K562 (cell line): ENCODE results near the gene THAP8. TPM values are rescaled to one million over a fixed set of nuclear protein-coding genes. Genes with fewer than 3 reads are reported as not detected.

Experiments used
- ATAC-seq: fragments of 200-7000 bp; cut with Tn5 transposase; 3 replicates; pipeline ENCODE4 v1.9.1; 2020; ENCODE audit warnings: moderate library complexity
- BruUV-seq: library from RNA; stranded (reverse); fragments of 400-500 nt; replicated peaks from 2 replicates; lab custom pipeline; 2021; lab: Mats Ljungman, UMichigan
- CTCF ChIA-PET: fragments of 300-600 bp; formaldehyde crosslinking; extraction: SDS; loops from one replicate; lab custom pipeline; 2021; ENCODE audit warnings: low intra/inter-chr PET ratio; lab: Yijun Ruan, JAX
- POLR2A ChIA-PET: fragments of 300-600, 350-650 bp; sonication (Branson Sonifier 250); formaldehyde crosslinking; extraction: SDS; loops from one replicate; lab custom pipeline; 2021; ENCODE audit warnings: antibody characterized with exemption, inconsistent platforms; lab: Yijun Ruan, JAX
- DNase-seq, 4 experiments: peaks; one replicate each; pipeline versions ENCODE4 v3.0.0 to v3.0.0-alpha.2; 2011 to 2018; ENCODE audit warnings: low spot score in 3 of 4, mixed read lengths in 3 of 4; ENCODE audit errors: extremely low read depth in 1 of 4
- FAIRE-seq: peaks from 2 replicates; lab custom pipeline; 2011; peaks lifted over from hg19 to GRCh38; lab: Jason Lieb, UNC
- H2AFZ ChIP-seq: 2 replicates; pipeline ENCODE4 v1.6.0; 2011; ENCODE audit warnings: low read depth, low read length, control low read depth, inconsistent platforms
- H3K27ac ChIP-seq: fragments of 200-600 bp; 3 replicates; pipeline ENCODE4 v1.8.0; 2011; ENCODE audit warnings: low read depth, mild to moderate bottlenecking, control low read depth, inconsistent platforms, low read length, moderate library complexity, mixed read lengths; ENCODE audit errors: extremely low read depth
- H3K27me3 ChIP-seq, 2 experiments: fragments of 300-600 bp in 1 of 2; 2 replicates in 1 of 2; 3 replicates in 1 of 2; pipeline versions ENCODE4 v1.6.0 to v1.8.0; 2011; ENCODE audit warnings: inconsistent platforms in 2 of 2, low read length in 2 of 2, mild to moderate bottlenecking in 1 of 2, mixed read lengths in 1 of 2, moderate library complexity in 1 of 2; ENCODE audit not compliant: control insufficient read depth in 2 of 2, insufficient read depth in 2 of 2
- H3K36me3 ChIP-seq: fragments of 300-600 bp; 3 replicates; pipeline ENCODE4 v1.8.0; 2011; ENCODE audit warnings: mild to moderate bottlenecking, low read length, inconsistent platforms; ENCODE audit not compliant: control insufficient read depth, insufficient read depth
- H3K4me1 ChIP-seq, 2 experiments: fragments of 200-600 bp in 1 of 2; replicated peaks in 1 of 2; 2 replicates in 1 of 2; 3 replicates in 1 of 2; pipeline versions ENCODE4 v1.5.1 to v1.8.0; 2011; ENCODE audit warnings: inconsistent platforms in 2 of 2, low read length in 2 of 2, mild to moderate bottlenecking in 1 of 2, mixed read lengths in 1 of 2, moderate library complexity in 1 of 2; ENCODE audit not compliant: control insufficient read depth in 2 of 2, insufficient read depth in 2 of 2
- H3K4me2 ChIP-seq: 2 replicates; pipeline ENCODE4 v1.6.1; 2011; ENCODE audit warnings: low read length, control low read depth, inconsistent platforms, mixed read lengths; ENCODE audit not compliant: insufficient read depth
- H3K4me3 ChIP-seq: fragments of 200-600 bp; sonication (generic), shearing (Covaris generic); 2 replicates; pipeline ENCODE4 v1.5.1; 2016; ENCODE audit warnings: control low read depth, inconsistent platforms
- H3K79me2 ChIP-seq: fragments of 200-600 bp; 3 replicates; pipeline ENCODE4 v1.8.0; 2011; ENCODE audit warnings: low read length, inconsistent platforms; ENCODE audit not compliant: control insufficient read depth, insufficient read depth
- H3K9ac ChIP-seq, 2 experiments: 2 replicates each; pipeline versions ENCODE4 v1.6.0 to v1.6.1; 2011; ENCODE audit warnings: low read depth in 2 of 2, low read length in 2 of 2, control low read depth in 1 of 2, inconsistent platforms in 1 of 2, mild to moderate bottlenecking in 1 of 2, mixed read lengths in 1 of 2; ENCODE audit not compliant: insufficient read depth in 1 of 2
- H3K9me1 ChIP-seq: one replicate; pipeline ENCODE4 v1.6.0; 2011; ENCODE audit warnings: inconsistent platforms, mild to moderate bottlenecking, low read length, moderate library complexity; ENCODE audit not compliant: control insufficient read depth, insufficient read depth
- H3K9me3 ChIP-seq: replicated peaks from 2 replicates; pipeline ENCODE4 v1.5.1; 2011; ENCODE audit warnings: low read depth, low read length, inconsistent platforms; ENCODE audit not compliant: control insufficient read depth, insufficient read depth
- H4K20me1 ChIP-seq: replicated peaks from 2 replicates; pipeline ENCODE4 v1.6.1; 2011; ENCODE audit warnings: low read length, inconsistent platforms, mixed read lengths; ENCODE audit not compliant: control insufficient read depth, insufficient read depth
- CBX8 ChIP-seq: fragments of 200-600 bp; sonication (generic); IDR thresholded peaks from 2 replicates; pipeline ENCODE4 v1.6.1; 2012; ENCODE audit warnings: borderline replicate concordance, mixed run types, low read depth, mild to moderate bottlenecking, moderate library complexity, mixed read lengths, low read length, control low read depth, inconsistent platforms; ENCODE audit not compliant: poor library complexity, severe bottlenecking; ENCODE audit errors: extremely low read depth
- CEBPB ChIP-seq: fragments of 450-650 bp; IDR thresholded peaks from 2 replicates; pipeline ENCODE4 v1.6.1; 2016; ENCODE audit warnings: missing genetic modification characterization, missing compliant biosample characterization
- CHD4 ChIP-seq: fragments of 200-600 bp; sonication (generic); IDR thresholded peaks from 3 replicates; pipeline ENCODE4 v1.6.1; 2012; ENCODE audit warnings: low read depth, mild to moderate bottlenecking, mixed read lengths, low read length, inconsistent platforms; ENCODE audit not compliant: insufficient read depth, insufficient replicate concordance, poor library complexity, severe bottlenecking
- DDX20 ChIP-seq: fragments of 450-650 bp; IDR thresholded peaks from 2 replicates; pipeline ENCODE4 v1.6.1; 2016; ENCODE audit warnings: missing genetic modification characterization, low read depth, mild to moderate bottlenecking, missing compliant biosample characterization, moderate library complexity
- DMBX1 ChIP-seq: fragments of 250-450 bp; sonication (Bioruptor Pico); IDR thresholded peaks from 2 replicates; pipeline ENCODE4 v1.8.0; 2022; ENCODE audit warnings: inconsistent platforms, mild to moderate bottlenecking, moderate library complexity, borderline replicate concordance
- DNMT1 ChIP-seq: fragments of 450-650 bp; IDR thresholded peaks from 2 replicates; pipeline ENCODE4 v1.6.1; 2016; ENCODE audit warnings: antibody characterized with exemption, mild to moderate bottlenecking
- HMG20B ChIP-seq: fragments of 250-450 bp; sonication (Bioruptor Pico); IDR thresholded peaks from 2 replicates; pipeline ENCODE4 v1.5.0; 2021; ENCODE audit warnings: mild to moderate bottlenecking
- MYBL2 ChIP-seq, 2 experiments: fragments of 450-650 bp in 1 of 2; sonication (generic) in 1 of 2; formaldehyde crosslinking in 1 of 2; IDR thresholded peaks; 2 replicates each; pipeline versions ENCODE4 v1.6.1 to v1.8.1; 2017 to 2022; ENCODE audit warnings: borderline replicate concordance in 1 of 2, inconsistent platforms in 1 of 2, low read depth in 1 of 2, mild to moderate bottlenecking in 1 of 2, missing genetic modification reagents in 1 of 2, moderate library complexity in 1 of 2
- NR4A1 ChIP-seq, 2 experiments: fragments of 250-450 bp in 1 of 2; fragments of 450-650 bp in 1 of 2; sonication (Bioruptor Pico) in 1 of 2; IDR thresholded peaks; 2 replicates each; pipeline versions ENCODE4 v1.4.0 to v1.6.1; 2016 to 2020; ENCODE audit warnings: mild to moderate bottlenecking in 2 of 2, missing compliant biosample characterization in 1 of 2, missing genetic modification characterization in 1 of 2, moderate library complexity in 1 of 2
- PTRF ChIP-seq: fragments of 450-650 bp; IDR thresholded peaks from 2 replicates; pipeline ENCODE4 v1.6.1; 2016; ENCODE audit warnings: mild to moderate bottlenecking, missing genetic modification characterization, missing compliant biosample characterization
- SMAD4 ChIP-seq: fragments of 250-450 bp; sonication (Bioruptor Pico); conservative IDR thresholded peaks from 2 replicates; pipeline ENCODE4 v1.8.0; 2021; ENCODE audit warnings: inconsistent platforms, mild to moderate bottlenecking, moderate library complexity
- SNIP1 ChIP-seq: fragments of 450-650 bp; IDR thresholded peaks from 2 replicates; pipeline ENCODE4 v1.7.1; 2017; ENCODE audit warnings: low read depth, mild to moderate bottlenecking
- ZNF311 ChIP-seq: fragments of 250-450 bp; sonication (Bioruptor Pico); IDR thresholded peaks from 2 replicates; pipeline ENCODE4 v1.4.0; 2020; ENCODE audit warnings: mild to moderate bottlenecking, moderate library complexity
- ZNF592 ChIP-seq: fragments of 450-650 bp; IDR thresholded peaks from 2 replicates; pipeline ENCODE4 v1.6.1; 2017; ENCODE audit warnings: antibody characterized with exemption, mild to moderate bottlenecking
- ZNF740 ChIP-seq, 3 experiments: fragments of 200-800 bp in 1 of 3; sonication (Bioruptor generic) in 1 of 3; sonication (generic) in 1 of 3; formaldehyde crosslinking in 1 of 3; IDR thresholded peaks; 2 replicates each; pipeline versions ENCODE4 v1.6.1 to v1.8.0; 2016 to 2022; ENCODE audit warnings: mild to moderate bottlenecking in 2 of 3, missing compliant biosample characterization in 2 of 3, missing genetic modification characterization in 2 of 3, missing genetic modification reagents in 1 of 3
- WGBS: fragments of 100-300 bp; shearing (Covaris generic); methylation state at CpG from one replicate; pipeline ENCODE4 v1.1.6; 2016; ENCODE audit warnings: low coverage, mixed read lengths; ENCODE audit not compliant: insufficient coverage; ENCODE audit errors: missing lambda C conversion rate; 5-methylcytosine and 5-hydroxymethylcytosine counted together
- in situ Hi-C: fragments of 300-500 bp; cut with MboI; formaldehyde crosslinking; loops from 4 replicates; pipeline ENCODE4 v1.15.0; 2018; ENCODE audit warnings: inconsistent platforms, mixed read lengths
- intact Hi-C: fragments of 100-400 bp; cut with micrococcal nuclease; formaldehyde crosslinking; loops from 2 replicates; pipeline ENCODE4 v1.14.2; 2022
- polyA plus RNA-seq, 8 experiments: library from polyadenylated mRNA; depleted of rRNA in 4 of 8; stranded (reverse) in 5 of 8; unstranded in 3 of 8; fragments of >200 nt; fragmentation: Nextera tagmentation in 2 of 8; fragmentation: Illumina TruSeq in 1 of 8; extraction: Ambion mirVana in 2 of 8; extraction: Trizol in 1 of 8; gene quantifications; 2 replicates each; pipeline versions ENCODE4 v1.2.1 to v1.2.3, GENCODE V29; 2011 to 2014; ENCODE audit warnings: inconsistent platforms in 1 of 8, missing spikeins in 1 of 8
- total RNA-seq, 7 experiments: library from RNA; depleted of rRNA in 6 of 7; stranded (reverse); fragments of >200 nt in 6 of 7; fragmentation: Illumina TruSeq in 2 of 7; extraction: Trizol in 2 of 7; gene quantifications; 2 replicates each; pipeline versions ENCODE4 v1.2.1 to v1.2.3, GENCODE V29; 2011 to 2021; ENCODE audit warnings: low replicate concordance in 1 of 7

The THAP8 gene
- total and polyA plus RNA-seq, 9 of the 15 experiments (the other 6 are each of a cell fraction or from before 2014, with no cell fraction given), result 0.11 to 2.0 (median 0.94) TPM

GRCh38 chr19:36001605-36002004 lies 52.5 kb downstream of the THAP8 start:
- CTCF ChIA-PET, result no interaction called here
- H3K4me3 ChIP-seq, result no peak overlapping the region
- H3K4me2 ChIP-seq, result no peak overlapping the region
- peaks cover under 1% of the 10 kb centered on the region; the same call in 1 of the 2 replicates for H4K20me1 ChIP-seq
- H2AFZ ChIP-seq, result no peak overlapping the region
- WGBS, result 91% methylated on average over 3 of the region's 3 CpGs
- FAIRE-seq (no peak), DNase-seq (no peak), ATAC-seq (no peak)
- no peaks in the 10 kb centered on the region for H3K9me1 ChIP-seq
- peaks cover 12% of the 10 kb centered on the region for H3K79me2 ChIP-seq
- peaks cover 26% of the 10 kb centered on the region; the same call in 2 of the 3 replicates for H3K36me3 ChIP-seq
- POLR2A ChIA-PET, result no interaction called here
- no TSS peak for BruUV-seq
- in situ Hi-C loops, result no loop called here
- no peaks in the 10 kb centered on the region for H3K9me3 ChIP-seq
- peaks cover 1 to 5% of the 10 kb centered on the region in 2 experiments; a peak in 4 of 5 replicates for H3K4me1 ChIP-seq
- H3K9ac ChIP-seq, result no peak overlapping the region
- H3K27ac ChIP-seq, result no peak overlapping the region
- H3K27me3 ChIP-seq, result no peaks in the 10 kb centered on the region
- intact Hi-C loops, result no loop called here
- 0 out of 2 replicates have a peak, but pooled peaks have one; percentile 60 for TF ChIP-seq PTRF
- no peak for TF ChIP-seq NR4A1 (CRISPR knock-in tag; IDR thresholded peaks at IDR 0.05)
- 0 out of 2 replicates have a peak, but pooled peaks have one; percentile 61 for TF ChIP-seq NR4A1 (tag; IDR thresholded peaks at IDR 0.05)
- TF ChIP-seq DNMT1, result no peak
- TF ChIP-seq SNIP1, result no peak
- peak; percentile 36; the same call in 1 of the 2 replicates for TF ChIP-seq SMAD4
- TF ChIP-seq CHD4, result no peak
- TF ChIP-seq ZNF311 (CRISPR knock-in tag), result peak; percentile 70; the same call in 1 of the 2 replicates
- no peak for TF ChIP-seq HMG20B (CRISPR knock-in tag)
- peak; percentile 73 for TF ChIP-seq DMBX1 (CRISPR knock-in tag)
- no peak for TF ChIP-seq CBX8
- no peak for TF ChIP-seq CEBPB (tag)
- no peak for TF ChIP-seq ZNF740 (CRISPR knock-in tag; IDR thresholded peaks at IDR 0.05)
- TF ChIP-seq ZNF740 (tag; IDR thresholded peaks at IDR 0.05), result 0 out of 4 replicates have a peak, but pooled peaks of 1 of the 2 experiments have one; percentile 24
- no peak for TF ChIP-seq MYBL2 (IDR thresholded peaks at IDR 0.05; ENCODE audit: low read depth)
- TF ChIP-seq MYBL2 (CRISPR knock-in tag; IDR thresholded peaks at IDR 0.05; ENCODE audit: borderline replicate concordance), result no peak
- TF ChIP-seq DDX20 (tag), result 0 out of 2 replicates have a peak, but pooled peaks have one; percentile 55
- peak; percentile 88 for TF ChIP-seq ZNF592
